Stimulated activated naive CD8-positive, alpha-beta T cell treated with anti-CD3 and anti-CD28 coated beads, Interleukin-15, Interleukin-2, amounts not matched to agents 100 U/mL and 50 U/mL, for 24 hours (primary cell): Measurements from ENCODE around the gene ADISSP.

Source experiments
- ATAC-seq: fragments of 150-1000 bp; cut with Tn5 transposase; one replicate; pipeline ENCODE4 v1.10.0; 2021
- DNase-seq: peaks from one replicate; pipeline ENCODE4 v3.0.0; 2021

The ADISSP gene

DNA sequence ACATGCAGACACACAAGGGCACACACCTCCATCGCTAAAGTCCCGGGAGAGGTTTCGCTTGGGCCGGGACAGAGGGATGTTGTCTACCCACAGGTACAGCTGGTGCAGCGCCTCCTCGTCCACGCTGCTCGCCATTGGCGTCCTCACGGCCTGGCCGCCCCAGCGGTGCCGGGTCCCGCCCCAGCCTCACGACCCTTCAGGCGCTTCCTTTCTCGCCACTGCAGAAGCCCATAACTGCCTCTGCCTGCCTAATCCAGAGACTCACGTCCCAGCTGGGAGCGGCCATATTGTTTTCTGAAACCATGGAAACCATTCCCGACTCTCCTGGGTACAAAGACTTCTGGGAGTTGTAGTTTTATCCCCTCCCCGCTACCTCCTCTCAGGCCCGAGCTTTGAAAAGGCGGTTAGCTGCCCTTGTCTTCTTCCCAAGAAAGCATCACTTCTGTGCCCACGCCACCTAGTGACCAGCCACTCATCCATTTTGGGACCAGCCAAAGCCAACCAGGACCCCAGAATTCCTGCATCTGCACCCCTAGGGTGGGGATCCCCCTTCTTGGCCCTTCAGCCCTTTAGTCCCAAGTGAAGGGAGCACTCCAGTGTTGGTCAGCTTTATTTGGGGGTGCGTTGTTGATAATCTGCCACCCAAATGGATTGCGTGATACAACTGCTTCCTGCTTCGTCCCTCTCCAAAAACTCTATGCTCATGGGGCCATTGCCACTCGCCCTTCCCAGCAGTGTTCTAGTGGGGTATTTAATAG lies 13.8 kb upstream of the ADISSP start, which contains the start of gene SPEF1:
Gene SPEF1, minus strand, starts transcription at position 296 of the 758 bp plus-strand sequence. Its CDS starts 161 bp downstream, at position 135.
- DNase-seq: peak; percentile 46
- peak; percentile 44 for ATAC-seq

- no peak for DNase-seq
- no peak for ATAC-seq
These were observed 11.4 kb upstream of the ADISSP start for GRCh38 chr20:3778976-3779375.

DNA sequence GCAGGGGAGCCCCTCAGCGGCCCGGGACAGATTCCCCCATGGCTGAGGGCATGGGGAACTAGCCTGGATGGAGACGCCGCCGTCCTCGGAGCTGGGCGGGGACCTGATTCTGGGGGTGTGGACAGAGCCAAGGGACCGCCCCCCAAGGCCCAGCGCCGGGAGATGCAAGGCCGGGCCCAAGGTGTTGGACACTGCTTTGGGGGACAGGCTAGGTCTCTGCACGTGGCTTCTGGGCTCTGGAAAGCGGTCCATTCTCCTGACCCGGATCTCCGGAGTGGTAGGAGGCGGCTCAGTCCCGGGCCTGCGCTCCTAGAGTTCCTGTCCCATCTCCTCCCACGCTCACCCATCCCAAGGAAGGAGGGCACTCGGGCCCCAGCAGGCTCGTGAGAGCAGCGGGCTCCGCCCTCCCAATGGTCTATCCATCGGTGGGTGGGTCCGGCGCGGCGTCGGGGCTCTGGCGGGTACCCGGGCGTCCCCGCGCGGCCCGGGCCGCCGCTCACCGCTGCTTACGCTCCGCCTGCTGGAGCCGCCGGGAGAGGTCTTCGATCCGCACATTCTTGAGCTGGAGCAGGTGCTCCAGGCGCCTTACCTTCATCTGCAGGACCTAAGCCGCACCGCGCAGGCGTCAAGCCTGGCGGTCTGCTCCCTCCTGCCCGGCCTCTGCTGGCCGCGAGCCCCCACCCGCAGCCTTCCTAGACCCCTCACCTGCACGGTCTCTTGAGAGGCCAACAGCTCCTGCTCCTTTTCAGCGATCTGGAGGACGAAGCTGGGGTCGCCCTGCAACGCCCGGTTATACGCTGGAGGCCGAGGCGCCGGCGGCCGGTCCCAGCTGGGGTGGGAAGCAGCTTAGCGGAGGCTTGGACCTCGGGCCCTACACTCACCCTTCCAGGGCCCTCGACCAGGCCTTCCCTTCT lies 10.4 kb upstream of the ADISSP start:
- DNase-seq (peak; percentile 65), ATAC-seq (peak; percentile 69)

DNA sequence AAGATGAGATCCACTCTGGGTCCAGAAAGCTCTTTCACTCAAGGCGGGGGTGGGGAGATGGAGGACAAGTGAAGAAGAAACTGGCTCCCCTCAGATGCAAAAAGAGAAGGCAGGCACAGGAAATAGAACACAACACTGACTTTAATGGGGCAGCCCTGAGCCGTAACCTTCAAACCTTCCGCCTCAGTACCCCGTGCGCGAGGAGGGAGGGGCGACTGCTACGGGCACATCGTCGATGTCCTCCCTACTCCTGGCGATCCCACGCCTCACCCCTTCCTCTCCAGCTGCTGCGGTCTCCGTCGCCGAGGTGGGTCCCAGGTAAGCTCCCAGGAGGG lies 9.8 kb upstream of the ADISSP start:
- ATAC-seq (peak; percentile 19), DNase-seq (no peak)

DNA sequence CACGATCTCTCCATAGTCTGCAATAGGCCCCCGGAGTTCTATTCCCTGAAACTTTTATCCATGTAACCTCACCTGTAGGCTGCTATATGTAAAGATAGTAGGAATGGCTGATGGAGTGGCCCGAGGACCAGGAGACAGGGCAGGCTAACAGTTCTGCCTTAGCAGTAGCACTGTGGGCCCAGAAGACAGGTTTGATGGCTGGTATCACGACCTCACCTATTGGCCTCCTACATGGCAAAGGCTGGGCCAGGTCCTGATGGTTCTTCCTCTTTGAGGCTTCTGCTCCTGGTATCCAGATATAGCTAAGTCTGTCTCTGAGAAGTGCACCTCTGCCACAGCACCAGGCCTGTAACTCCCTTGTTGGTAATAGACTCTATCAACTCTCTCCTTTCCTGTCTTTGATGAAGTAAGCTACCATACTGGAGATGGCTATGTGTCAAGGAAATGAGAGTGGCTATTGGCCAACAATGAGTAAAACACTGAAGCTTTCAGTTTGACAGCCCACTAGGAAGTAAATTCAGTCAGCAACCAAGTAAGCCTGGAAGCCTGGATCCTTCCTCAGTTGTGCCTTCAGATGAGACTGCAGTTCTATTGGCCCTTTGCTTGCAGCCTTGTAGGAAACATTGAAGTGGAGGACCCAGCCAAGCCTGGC lies 8.0 kb upstream of the ADISSP start:
- no peak for ATAC-seq
- no peak for DNase-seq

DNA sequence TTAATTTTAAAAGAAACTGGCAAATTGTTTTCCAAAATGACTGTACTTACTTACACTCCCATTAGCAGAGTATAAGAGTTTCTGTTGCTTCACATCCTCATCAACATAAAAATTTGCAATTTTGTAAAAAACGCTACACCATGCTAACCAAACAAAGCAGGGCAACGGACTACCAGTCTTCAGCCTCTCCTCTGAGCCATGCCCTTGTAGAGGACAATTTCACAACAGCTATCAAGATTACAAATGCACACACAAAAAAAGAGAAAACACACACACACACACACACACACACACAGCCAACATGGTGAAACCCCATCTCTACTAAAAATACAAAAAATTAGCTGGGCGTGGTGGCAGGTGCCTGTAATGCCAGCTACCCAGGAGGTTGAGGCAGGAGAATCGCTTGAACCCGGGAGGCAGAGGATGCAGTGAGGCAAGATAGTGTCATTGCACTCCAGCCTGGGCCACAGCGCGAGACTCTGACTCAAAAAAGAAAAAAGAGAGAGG lies 4.1 kb upstream of the ADISSP start:
- DNase-seq (no peak), ATAC-seq (no peak)

GRCh38 chr20:3768342-3769130 lies 983 bp upstream of the ADISSP start:
- ATAC-seq (peak; percentile 55), DNase-seq (peak; percentile 86)

DNA sequence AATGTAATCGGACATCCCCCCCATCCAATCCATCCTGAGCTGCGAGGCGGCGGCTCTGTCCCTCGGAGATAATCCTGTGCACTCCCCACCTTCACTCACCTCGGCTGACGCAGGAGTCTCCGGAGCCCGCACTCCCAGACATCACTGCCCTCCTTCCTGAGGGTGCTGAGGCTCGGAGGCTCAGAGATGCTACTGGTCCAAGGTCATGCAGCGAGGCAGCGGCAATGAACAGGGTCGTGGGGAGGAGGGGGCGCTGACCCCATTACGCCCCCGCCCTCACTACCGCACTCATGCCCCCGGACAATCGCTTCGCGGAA lies 485 bp downstream of the ADISSP start:
- ATAC-seq (no peak), DNase-seq (peak; percentile 41)

GRCh38 chr20:3766422-3767109 lies 987 bp downstream of the ADISSP start:
- no peak for DNase-seq
- no peak for ATAC-seq

DNA sequence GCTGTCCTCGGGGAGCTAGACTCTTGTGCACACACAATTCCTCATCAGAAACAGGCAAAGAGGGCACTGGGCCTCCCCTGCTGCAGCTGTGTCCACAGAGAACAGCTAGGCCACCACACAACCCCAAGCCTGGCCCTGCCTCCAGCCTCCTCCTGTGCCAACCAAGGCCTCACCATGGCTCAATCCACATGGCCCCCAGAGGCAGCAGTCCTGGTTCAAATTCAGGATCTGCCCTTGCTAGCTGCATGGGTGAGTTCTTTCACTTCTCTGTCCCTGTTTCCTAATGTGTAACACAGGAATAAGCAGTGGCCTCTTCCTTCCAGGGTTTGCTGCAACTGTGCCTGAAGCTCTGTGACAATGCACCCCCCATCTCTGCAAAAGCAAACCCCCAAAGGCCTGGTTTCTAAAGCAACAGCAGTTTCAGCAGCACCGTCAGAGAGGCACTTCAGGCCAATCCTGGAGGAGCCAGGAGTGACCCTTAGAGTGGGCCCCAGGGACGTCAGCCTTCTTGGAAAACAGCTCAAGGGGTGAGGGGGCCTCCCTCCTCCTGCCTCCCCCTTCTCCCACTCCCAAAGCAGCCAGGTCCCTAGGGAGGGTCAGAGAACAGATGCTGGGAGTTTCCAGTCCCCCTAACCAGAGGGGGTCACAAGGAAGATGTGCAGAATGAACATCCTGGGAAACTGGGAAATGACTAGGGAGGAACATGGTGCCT lies 2.2 kb downstream of the ADISSP start:
- DNase-seq: no peak
- ATAC-seq: no peak

- DNase-seq (no peak), ATAC-seq (no peak)
These were observed 2.9 kb downstream of the ADISSP start for GRCh38 chr20:3764659-3765058.

GRCh38 chr20:3763671-3764601 lies 3.6 kb downstream of the ADISSP start:
- ATAC-seq (no peak), DNase-seq (no peak)

- ATAC-seq: no peak
- no peak for DNase-seq
These were observed 6.8 kb downstream of the ADISSP start for GRCh38 chr20:3760655-3761348.

DNA sequence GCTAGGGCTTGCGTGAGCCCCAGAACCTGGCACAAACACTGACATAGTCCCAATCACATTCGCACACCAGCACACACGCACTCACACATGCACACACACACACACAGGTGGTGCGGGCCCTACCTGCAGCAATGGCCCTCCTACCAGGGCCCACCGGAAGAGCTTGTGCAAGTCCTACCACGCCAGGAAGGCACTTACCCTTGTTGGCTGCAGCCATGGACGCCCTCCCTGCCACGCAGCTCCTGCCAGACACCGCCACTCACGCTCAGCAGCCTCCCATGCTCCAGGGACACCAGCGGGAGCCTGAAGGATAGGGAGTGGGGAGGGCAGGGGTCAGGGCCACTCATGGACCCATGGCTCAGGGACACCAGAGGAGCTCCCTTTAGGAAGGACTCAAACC lies 7.7 kb downstream of the ADISSP start:
- DNase-seq: no peak
- no peak for ATAC-seq

DNA sequence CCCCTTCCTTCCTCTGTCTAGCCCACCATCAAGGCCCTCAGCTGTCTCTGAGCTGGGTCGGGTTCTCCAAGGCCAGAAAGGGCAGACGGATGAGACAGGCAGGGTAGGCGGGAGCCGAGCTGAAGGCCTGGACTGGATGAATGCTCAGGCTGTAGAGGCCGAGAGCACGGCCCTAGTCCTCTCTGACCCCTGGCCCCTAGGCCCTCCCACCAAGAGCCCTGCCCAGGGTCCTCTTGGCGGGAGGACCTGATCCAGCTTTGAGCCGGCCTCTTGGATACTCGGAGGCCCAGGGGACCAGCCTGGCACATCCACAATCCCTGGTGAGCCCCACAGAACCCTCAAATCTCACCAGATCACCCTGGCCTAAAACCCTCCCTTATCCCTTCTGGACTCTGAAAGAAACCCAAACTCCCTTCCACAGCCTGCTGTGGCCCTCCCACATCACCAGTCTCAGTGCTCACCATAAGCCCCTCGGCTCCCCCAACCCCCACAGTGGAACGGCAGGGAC lies 8.2 kb downstream of the ADISSP start:
- DNase-seq (no peak), ATAC-seq (no peak)

- DNase-seq (no peak), ATAC-seq (no peak)
These were observed 9.0 kb downstream of the ADISSP start for GRCh38 chr20:3758566-3758965.

- ATAC-seq (no peak), DNase-seq (no peak)
These were observed 10.3 kb downstream of the ADISSP start for GRCh38 chr20:3757268-3757667.

- no peak for DNase-seq
These were observed 11.6 kb downstream of the ADISSP start for GRCh38 chr20:3755814-3756480.

More at GRCh38 chr20:3755814-3756480, 11.6 kb downstream of the ADISSP start:
- no peak for ATAC-seq
